GM18873 (cell line): ENCODE results near the gene FADS2.

Experiments used
- ATAC-seq: cut with Tn5 transposase; IDR thresholded peaks from one replicate; pipeline ENCODE4 v1.9.1; 2021; ENCODE audit warnings: mild to moderate bottlenecking, moderate library complexity, moderate number of reproducible peaks; ENCODE audit not compliant: unreplicated experiment, low FRiP score

Gene FADS2

GRCh38 chr11:61842528-61842820 lies 14.4 kb downstream of the FADS2 start:
- ATAC-seq = no peak

GRCh38 chr11:61844909-61845565 lies 16.9 kb downstream of the FADS2 start:
- no peak for ATAC-seq

GRCh38 chr11:61846362-61847020 lies 18.4 kb downstream of the FADS2 start:
- ATAC-seq = no peak

GRCh38 chr11:61847914-61848581 lies 19.9 kb downstream of the FADS2 start:
- no peak for ATAC-seq

GRCh38 chr11:61848631-61849030 lies 20.5 kb downstream of the FADS2 start:
- no peak for ATAC-seq

GRCh38 chr11:61850687-61851086 lies 22.6 kb downstream of the FADS2 start:
- no peak for ATAC-seq

- ATAC-seq = no peak
Observed at GRCh38 chr11:61851113-61851899, 23.2 kb downstream of the FADS2 start.

- no peak for ATAC-seq
Observed at GRCh38 chr11:61851900-61852295, 23.8 kb downstream of the FADS2 start.

- no peak for ATAC-seq
Observed at GRCh38 chr11:61853698-61854169, 25.6 kb downstream of the FADS2 start.

GRCh38 chr11:61854206-61854895 lies 26.3 kb downstream of the FADS2 start:
- ATAC-seq = no peak

- ATAC-seq = no peak
Observed at GRCh38 chr11:61854966-61855714, 27.0 kb downstream of the FADS2 start.

- ATAC-seq = no peak
Observed at GRCh38 chr11:61855939-61856680, 28.0 kb downstream of the FADS2 start.

GRCh38 chr11:61860054-61860903 lies 32.2 kb downstream of the FADS2 start:
- no peak for ATAC-seq

GRCh38 chr11:61861634-61862033 lies 33.5 kb downstream of the FADS2 start:
- ATAC-seq = no peak

- no peak for ATAC-seq
Observed at GRCh38 chr11:61862714-61863547, 34.8 kb downstream of the FADS2 start.

GRCh38 chr11:61863548-61864081 lies 35.5 kb downstream of the FADS2 start:
- ATAC-seq = no peak
